HCT116 (cell line): ENCODE data around the gene MAPK8IP1. TPM values are rescaled to one million over a fixed set of nuclear protein-coding genes. Genes with fewer than 3 reads are reported as not detected.

Experiments
- ATAC-seq: fragments of 200-7000 bp; cut with Tn5 transposase; 2 replicates; pipeline ENCODE4 v1.9.1; 2020; ENCODE audit warnings: mild to moderate bottlenecking, moderate library complexity
- BruUV-seq: library from RNA; stranded (reverse); fragments of 400-500 nt; replicated peaks from 2 replicates; lab custom pipeline; 2021; lab: Mats Ljungman, UMichigan
- CTCF ChIA-PET: fragments of 300-600 bp; sonication (Branson Sonifier 250); formaldehyde crosslinking; loops from one replicate; lab custom pipeline; 2021; ENCODE audit warnings: antibody characterized with exemption; lab: Charles Lee
- POLR2A ChIA-PET: fragments of 300-600, 350-600 bp; sonication (Branson Sonifier 250); formaldehyde crosslinking; loops from one replicate; lab custom pipeline; 2021; ENCODE audit warnings: antibody characterized with exemption; lab: Charles Lee
- RAD21 ChIA-PET, 2 experiments: fragments of 300-600 bp; sonication (Branson Sonifier 250); formaldehyde crosslinking; loops; one replicate each; lab custom pipeline; 2023; ENCODE audit warnings: low total read pairs in 2 of 2; ENCODE audit not compliant: uncharacterized antibody in 2 of 2, unreplicated experiment in 2 of 2, low non-redundant PET in 1 of 2; lab: Charles Lee
- DNase-seq: peaks from one replicate; pipeline ENCODE4 v3.0.0-alpha.2; 2010; ENCODE audit warnings: low read depth, low spot score
- H2AFZ ChIP-seq: fragments of 200-600 bp; shearing (Covaris generic), sonication (generic); 2 replicates; pipeline ENCODE4 v1.6.1; 2017; ENCODE audit warnings: low read depth, mixed run types, mixed read lengths, antibody characterized with exemption, low read length; ENCODE audit not compliant: poor library complexity, severe bottlenecking
- H3K27ac ChIP-seq: 2 replicates; pipeline ENCODE4 v1.5.1; 2012; ENCODE audit warnings: low read depth, low read length
- H3K27me3 ChIP-seq: fragments of 200-600 bp; sonication (generic); 2 replicates; pipeline ENCODE4 v1.6.1; 2016; ENCODE audit warnings: mixed run types, low read length, mixed read lengths; ENCODE audit not compliant: insufficient read depth
- H3K36me3 ChIP-seq, 2 experiments: fragments of 200-500 bp in 1 of 2; fragments of 200-600 bp in 1 of 2; sonication (Bioruptor generic) in 1 of 2; sonication (generic) in 1 of 2; 2 replicates each; pipeline versions ENCODE4 v1.5.1 to v1.6.1; 2014 to 2016; ENCODE audit warnings: low read length in 2 of 2, inconsistent platforms in 1 of 2, mixed read lengths in 1 of 2, mixed run types in 1 of 2; ENCODE audit not compliant: insufficient read depth in 2 of 2, control insufficient read depth in 1 of 2
- H3K4me1 ChIP-seq, 2 experiments: fragments of 200-600 bp in 1 of 2; sonication (generic) in 1 of 2; 2 replicates each; pipeline versions ENCODE4 v1.5.1 to v1.6.1; 2012 to 2017; ENCODE audit warnings: low read length in 2 of 2, inconsistent platforms in 1 of 2, mild to moderate bottlenecking in 1 of 2, mixed read lengths in 1 of 2, mixed run types in 1 of 2, moderate library complexity in 1 of 2; ENCODE audit not compliant: insufficient read depth in 2 of 2, control insufficient read depth in 1 of 2
- H3K4me2 ChIP-seq: fragments of 200-600 bp; sonication (generic); 2 replicates; pipeline ENCODE4 v1.6.1; 2017; ENCODE audit warnings: mixed run types, low read length, mixed read lengths
- H3K4me3 ChIP-seq, 2 experiments: fragments of 200-600 bp in 1 of 2; sonication (generic) in 1 of 2; replicated peaks in 1 of 2; 2 replicates each; pipeline ENCODE4 v1.5.1; 2011 to 2016; ENCODE audit warnings: low read length in 2 of 2, control low read depth in 1 of 2, low read depth in 1 of 2, mild to moderate bottlenecking in 1 of 2, mixed read lengths in 1 of 2, mixed run types in 1 of 2
- H3K79me2 ChIP-seq: fragments of 200-600 bp; sonication (generic); 2 replicates; pipeline ENCODE4 v1.6.1; 2017; ENCODE audit warnings: mild to moderate bottlenecking, mixed run types, low read length, moderate library complexity, mixed read lengths; ENCODE audit not compliant: insufficient read depth
- H3K9ac ChIP-seq: fragments of 200-600 bp; sonication (generic); 2 replicates; pipeline ENCODE4 v1.6.1; 2016; ENCODE audit warnings: low read length, mixed read lengths
- H3K9me2 ChIP-seq: fragments of 200-600 bp; sonication (generic), shearing (Covaris generic); 2 replicates; pipeline ENCODE4 v1.6.1; 2017; ENCODE audit warnings: mixed run types, mild to moderate bottlenecking, moderate library complexity; ENCODE audit not compliant: insufficient read depth
- H3K9me3 ChIP-seq, 2 experiments: fragments of 200-500 bp in 1 of 2; fragments of 200-600 bp in 1 of 2; sonication (Bioruptor generic) in 1 of 2; sonication (generic) in 1 of 2; 2 replicates each; pipeline ENCODE4 v1.6.1; 2014 to 2017; ENCODE audit warnings: low read length in 2 of 2, mixed read lengths in 2 of 2, inconsistent platforms in 1 of 2, low read depth in 1 of 2, mild to moderate bottlenecking in 1 of 2, mixed run types in 1 of 2, moderate library complexity in 1 of 2; ENCODE audit not compliant: control insufficient read depth in 1 of 2, insufficient read depth in 1 of 2
- H4K20me1 ChIP-seq: fragments of 200-600 bp; sonication (generic), shearing (Covaris generic); 2 replicates; pipeline ENCODE4 v1.6.1; 2017; ENCODE audit warnings: mixed run types, mild to moderate bottlenecking, moderate library complexity; ENCODE audit not compliant: insufficient read depth
- CBX3 ChIP-seq: IDR thresholded peaks from 2 replicates; pipeline ENCODE4 v1.6.1; 2012; ENCODE audit warnings: low read depth
- CEBPB ChIP-seq: IDR thresholded peaks from 2 replicates; pipeline ENCODE4 v1.6.1; 2012; ENCODE audit warnings: low read depth
- EGR1 ChIP-seq: IDR thresholded peaks from 2 replicates; pipeline ENCODE4 v1.6.1; 2012; ENCODE audit warnings: low read depth
- EZH2 ChIP-seq: fragments of 200-600 bp; sonication (generic); IDR thresholded peaks from 2 replicates; pipeline ENCODE4 v1.6.1; 2017; ENCODE audit warnings: antibody characterized with exemption, mixed run types
- EZH2phosphoT487 ChIP-seq: fragments of 200-600 bp; IDR thresholded peaks from 2 replicates; pipeline ENCODE4 v1.6.1; 2018; ENCODE audit warnings: antibody characterized with exemption, borderline replicate concordance
- POLR2A ChIP-seq: IDR thresholded peaks from 2 replicates; pipeline ENCODE4 v1.7.0; 2011; ENCODE audit warnings: borderline replicate concordance; ENCODE audit not compliant: insufficient read depth, insufficient read length; ENCODE audit errors: extremely low read depth
- RAD21 ChIP-seq: IDR thresholded peaks from 2 replicates; pipeline ENCODE4 v1.6.1; 2012; ENCODE audit warnings: low read depth, mild to moderate bottlenecking
- SRF ChIP-seq: IDR thresholded peaks from 2 replicates; pipeline ENCODE4 v1.6.1; 2012; ENCODE audit warnings: low read depth
- TCF7L2 ChIP-seq: IDR thresholded peaks from 2 replicates; pipeline ENCODE4 v1.7.0; 2011; ENCODE audit warnings: borderline replicate concordance, inconsistent platforms; ENCODE audit not compliant: insufficient read depth, insufficient read length; ENCODE audit errors: extremely low read depth
- YY1 ChIP-seq: IDR thresholded peaks from 2 replicates; pipeline ENCODE4 v1.6.1; 2011; ENCODE audit warnings: low read length, low read depth, moderate library complexity, mild to moderate bottlenecking; ENCODE audit not compliant: insufficient replicate concordance; ENCODE audit errors: extremely low read depth
- ZFX ChIP-seq: fragments of 450-650 bp; IDR thresholded peaks from 2 replicates; pipeline ENCODE4 v1.6.1; 2017
- ZNF274 ChIP-seq: fragments of 200-500 bp; sonication (Bioruptor generic); IDR thresholded peaks from 2 replicates; pipeline ENCODE4 v1.6.1; 2014; ENCODE audit warnings: mild to moderate bottlenecking, low read depth, low read length, inconsistent platforms
- intact Hi-C: fragments of 100-400 bp; cut with micrococcal nuclease; formaldehyde crosslinking; loops from 2 replicates; pipeline ENCODE4 v1.10.0; 2022
- total RNA-seq: library from RNA; stranded (reverse); gene quantifications from one replicate; pipeline ENCODE4 v1.2.1, GENCODE V29; 2021; ENCODE audit not compliant: unreplicated experiment
- TF ChIP-seq, protein P1 (sequence below): IDR thresholded peaks from 2 replicates; pipeline ENCODE4 v1.6.1; 2012
- TF ChIP-seq, protein P2 (sequence below), 3 experiments: fragments of 200-600 bp in 1 of 3; sonication (generic) in 1 of 3; IDR thresholded peaks in 2 of 3; conservative IDR thresholded peaks in 1 of 3; 2 replicates each; pipeline ENCODE4 v1.5.1; 2012 to 2017; ENCODE audit warnings: low read depth in 2 of 3, low read length in 2 of 3, antibody characterized with exemption in 1 of 3, borderline replicate concordance in 1 of 3, control low read depth in 1 of 3, mild to moderate bottlenecking in 1 of 3, mixed read lengths in 1 of 3, mixed run types in 1 of 3, moderate library complexity in 1 of 3; ENCODE audit not compliant: insufficient read depth in 1 of 3

Gene MAPK8IP1
- total RNA-seq, 1 experiment from 2014 or later: 10.1 TPM

DNA sequence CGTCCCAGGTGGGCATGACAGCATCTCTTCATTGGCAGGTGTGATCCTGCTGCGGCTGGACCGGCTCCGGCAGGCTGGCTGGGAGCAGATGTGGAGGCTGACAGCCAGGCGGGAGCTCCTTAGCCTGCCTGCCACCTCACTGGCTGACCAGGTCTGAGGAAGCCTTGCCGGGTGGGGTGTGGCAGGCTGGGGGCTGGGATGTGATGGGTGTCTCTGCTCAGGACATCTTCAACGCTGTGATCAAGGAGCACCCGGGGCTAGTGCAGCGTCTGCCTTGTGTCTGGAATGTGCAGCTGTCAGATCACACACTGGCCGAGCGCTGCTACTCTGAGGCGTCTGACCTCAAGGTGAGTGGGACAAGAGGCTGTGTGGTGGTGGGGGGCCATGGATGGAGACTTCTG lies 40.5 kb downstream of the MAPK8IP1 start:
- Histone ChIP-seq H3K9ac (no peak overlapping the region), H2AFZ (no peak overlapping the region), H3K9me3 (no peaks in the 10 kb centered on the region), H3K9me2 (no peaks in the 10 kb centered on the region), H3K36me3 (peaks cover 0 to 32% of the 10 kb centered on the region in 2 experiments), H3K27ac (no peak overlapping the region), H3K27me3 (no peaks in the 10 kb centered on the region), H4K20me1 (no peaks in the 10 kb centered on the region), H3K4me1 (peaks cover 9 to 24% of the 10 kb centered on the region in 2 experiments), H3K4me3 (no peak overlapping the region), H3K4me2 (no peak overlapping the region)
- ATAC-seq (no peak), DNase-seq (no peak)
- no TSS peak for BruUV-seq
- intact Hi-C loops: no loop called here
- RAD21 ChIA-PET: no interaction called here
- POLR2A ChIA-PET: no interaction called here
- CTCF ChIA-PET: no interaction called here
- TF ChIP-seq, protein P1, sequence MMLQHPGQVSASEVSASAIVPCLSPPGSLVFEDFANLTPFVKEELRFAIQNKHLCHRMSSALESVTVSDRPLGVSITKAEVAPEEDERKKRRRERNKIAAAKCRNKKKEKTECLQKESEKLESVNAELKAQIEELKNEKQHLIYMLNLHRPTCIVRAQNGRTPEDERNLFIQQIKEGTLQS: no peak
- no peak for TF ChIP-seq POLR2A
- TF ChIP-seq RAD21: no peak
- no peak for TF ChIP-seq TCF7L2
- no peak for TF ChIP-seq EZH2
- no peak for TF ChIP-seq ZNF274
- no peak for TF ChIP-seq EGR1
- TF ChIP-seq, all 23 proteins: peak for 0
- peaks cover 14% of the 10 kb centered on the region for H3K79me2 ChIP-seq

DNA sequence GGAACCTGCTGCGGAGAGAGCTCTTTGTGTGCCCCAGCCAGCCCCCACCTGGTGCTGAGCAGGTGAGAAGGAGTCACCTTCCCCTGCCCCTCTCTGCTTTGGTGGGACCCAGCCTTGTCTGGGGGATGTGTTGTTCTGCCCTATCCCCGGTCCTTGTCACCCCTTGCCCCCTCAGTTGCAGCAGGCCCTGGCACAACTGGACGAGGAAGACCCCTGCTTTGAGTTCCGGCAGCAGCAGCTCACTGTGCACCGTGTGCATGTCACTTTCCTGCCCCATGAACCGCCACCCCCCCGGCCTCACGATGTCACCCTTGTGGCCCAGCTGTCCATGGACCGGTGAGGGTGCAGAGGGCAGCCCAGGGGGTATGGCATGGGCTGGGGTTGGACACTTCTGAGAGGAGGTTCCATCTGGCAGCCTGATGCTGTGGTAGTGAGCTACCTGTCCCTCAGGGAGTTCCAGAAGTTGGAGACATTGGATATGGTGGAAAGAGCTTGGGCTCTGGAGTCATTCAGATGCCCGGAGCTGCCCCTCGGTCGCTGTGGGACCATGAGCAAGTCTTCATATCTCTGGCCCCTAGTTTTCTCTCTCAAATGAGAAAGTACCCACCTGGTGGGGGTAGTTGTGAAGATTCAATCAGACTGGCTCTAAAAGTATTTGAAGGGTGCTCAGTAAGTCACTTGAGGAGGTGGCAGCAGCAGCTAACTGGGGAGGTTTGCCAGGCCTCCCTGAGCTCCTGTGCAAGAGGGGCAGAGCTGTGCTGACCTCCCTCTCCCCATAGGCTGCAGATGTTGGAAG lies 41.3 kb downstream of the MAPK8IP1 start:
- intact Hi-C loops: no loop called here
- H3K27ac ChIP-seq: no peak overlapping the region
- no peak overlapping the region for H2AFZ ChIP-seq
- CTCF ChIA-PET: no interaction called here
- no peak for ATAC-seq
- H4K20me1 ChIP-seq: no peaks in the 10 kb centered on the region
- POLR2A ChIA-PET: no interaction called here
- peaks cover 2 to 16% of the 10 kb centered on the region in 2 experiments for H3K4me1 ChIP-seq
- BruUV-seq: no TSS peak
- no peak overlapping the region for H3K4me3 ChIP-seq
- no peaks in the 10 kb centered on the region for H3K9me2 ChIP-seq
- peaks cover 0 to 32% of the 10 kb centered on the region in 2 experiments for H3K36me3 ChIP-seq
- H3K27me3 ChIP-seq: no peaks in the 10 kb centered on the region
- no peak overlapping the region for H3K4me2 ChIP-seq
- H3K9ac ChIP-seq: no peak overlapping the region
- peaks cover 14% of the 10 kb centered on the region for H3K79me2 ChIP-seq
- DNase-seq: no peak
- no peak for TF ChIP-seq ZFX
- no peak for TF ChIP-seq YY1
- no peak for TF ChIP-seq CEBPB
- no peak for TF ChIP-seq CBX3
- no peak for TF ChIP-seq SRF
- TF ChIP-seq EZH2phosphoT487: no peak
- TF ChIP-seq, protein P2, sequence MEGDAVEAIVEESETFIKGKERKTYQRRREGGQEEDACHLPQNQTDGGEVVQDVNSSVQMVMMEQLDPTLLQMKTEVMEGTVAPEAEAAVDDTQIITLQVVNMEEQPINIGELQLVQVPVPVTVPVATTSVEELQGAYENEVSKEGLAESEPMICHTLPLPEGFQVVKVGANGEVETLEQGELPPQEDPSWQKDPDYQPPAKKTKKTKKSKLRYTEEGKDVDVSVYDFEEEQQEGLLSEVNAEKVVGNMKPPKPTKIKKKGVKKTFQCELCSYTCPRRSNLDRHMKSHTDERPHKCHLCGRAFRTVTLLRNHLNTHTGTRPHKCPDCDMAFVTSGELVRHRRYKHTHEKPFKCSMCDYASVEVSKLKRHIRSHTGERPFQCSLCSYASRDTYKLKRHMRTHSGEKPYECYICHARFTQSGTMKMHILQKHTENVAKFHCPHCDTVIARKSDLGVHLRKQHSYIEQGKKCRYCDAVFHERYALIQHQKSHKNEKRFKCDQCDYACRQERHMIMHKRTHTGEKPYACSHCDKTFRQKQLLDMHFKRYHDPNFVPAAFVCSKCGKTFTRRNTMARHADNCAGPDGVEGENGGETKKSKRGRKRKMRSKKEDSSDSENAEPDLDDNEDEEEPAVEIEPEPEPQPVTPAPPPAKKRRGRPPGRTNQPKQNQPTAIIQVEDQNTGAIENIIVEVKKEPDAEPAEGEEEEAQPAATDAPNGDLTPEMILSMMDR (IDR thresholded peaks at IDR 0.05 in 2 of 3, conservative IDR thresholded peaks at IDR 0.05 in 1 of 3; ENCODE audit: borderline replicate concordance in 1 of 3, insufficient read depth in 1 of 3, low read depth in 2 of 3, low read length in 2 of 3): no peak
- no peak for TF ChIP-seq ZNF274
- TF ChIP-seq, protein P1: no peak
- RAD21 ChIA-PET: no interaction called here
- H3K9me3 ChIP-seq: no peaks in the 10 kb centered on the region
